Ascending aorta (tissue), 2 donors: ENCODE measurements around the gene MUC12. TPM values are rescaled to one million over a fixed set of nuclear protein-coding genes. Genes with fewer than 3 reads are reported as not detected.
"Not testable (repeated sequence)": the region's sequence is repeated elsewhere in the genome, so short reads cannot be mapped to it uniquely, and the experiment has no call there.

ENCODE experiments used
- DNase-seq, 2 donors: peaks; one replicate each; pipeline ENCODE4 v3.0.0-alpha.2; 2019; ENCODE audit warnings: low spot score in 2 of 2
- H3K27ac ChIP-seq, 2 donors: fragments of 200-600 bp; sonication (generic); one replicate each; pipeline ENCODE4 v1.5.1; 2016 to 2017; ENCODE audit warnings: mild to moderate bottlenecking in 1 of 2
- H3K27me3 ChIP-seq: fragments of 200-600 bp; sonication (generic); one replicate; pipeline ENCODE4 v1.5.1; 2017
- H3K36me3 ChIP-seq, 2 donors: fragments of 200-600 bp; sonication (generic); one replicate each; pipeline ENCODE4 v1.5.1; 2016
- H3K4me1 ChIP-seq, 2 donors: fragments of 200-600 bp; sonication (generic); one replicate each; pipeline ENCODE4 v1.5.1; 2016 to 2017; ENCODE audit warnings: mild to moderate bottlenecking in 1 of 2
- H3K4me3 ChIP-seq, 2 donors: fragments of 200-600 bp; sonication (generic); one replicate each; pipeline ENCODE4 v1.5.1; 2016 to 2017; ENCODE audit warnings: mild to moderate bottlenecking in 1 of 2
- H3K9me3 ChIP-seq, 2 donors: fragments of 200-600 bp; sonication (generic); one replicate each; pipeline ENCODE4 v1.5.1; 2016
- intact Hi-C: fragments of 100-400 bp; cut with DNase I; formaldehyde crosslinking; loops from one replicate; pipeline ENCODE4 v1.15.1; 2023
- total RNA-seq: library from RNA; depleted of rRNA; stranded (reverse); fragments of >200 nt; gene quantifications from one replicate; pipeline ENCODE4 v1.1.0, GENCODE V29; 2016
- TF ChIP-seq, protein P1 (sequence below), 3 experiments: fragments of 200-600 bp in 2 of 3; fragments of 450-650 bp in 1 of 3; sonication (generic) in 2 of 3; IDR thresholded peaks; one replicate each; pipeline ENCODE4 v1.5.1; 2016 to 2019; ENCODE audit warnings: antibody characterized with exemption in 3 of 3, mild to moderate bottlenecking in 1 of 3, moderate library complexity in 1 of 3

MUC12 gene
- total RNA-seq, 1 donor from 2014 or later = 0.85 TPM

GRCh38 chr7:100972002-100972347 lies 2.6 kb downstream of the MUC12 start:
- intact Hi-C loops = no loop called here

DNA sequence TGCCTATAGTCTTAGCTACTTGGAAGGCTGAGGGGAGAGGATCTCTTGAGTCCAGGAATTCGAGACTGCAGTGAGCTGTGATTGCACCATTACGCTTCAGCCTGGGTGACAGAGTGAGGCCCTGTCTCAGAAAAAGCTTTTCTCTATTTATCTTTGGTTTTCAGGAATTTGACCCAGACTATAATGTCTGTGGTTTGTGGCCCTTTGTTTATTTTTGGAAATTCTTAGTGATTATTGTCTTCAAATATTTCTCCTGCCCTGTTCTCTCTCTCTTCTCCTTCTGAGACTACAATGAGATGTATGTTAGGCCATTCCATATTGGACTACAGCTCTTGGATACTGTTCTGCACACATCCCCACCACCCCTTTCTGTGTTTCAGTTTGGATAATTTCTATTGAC lies 4.7 kb downstream of the MUC12 start:
- TF ChIP-seq, protein P1, sequence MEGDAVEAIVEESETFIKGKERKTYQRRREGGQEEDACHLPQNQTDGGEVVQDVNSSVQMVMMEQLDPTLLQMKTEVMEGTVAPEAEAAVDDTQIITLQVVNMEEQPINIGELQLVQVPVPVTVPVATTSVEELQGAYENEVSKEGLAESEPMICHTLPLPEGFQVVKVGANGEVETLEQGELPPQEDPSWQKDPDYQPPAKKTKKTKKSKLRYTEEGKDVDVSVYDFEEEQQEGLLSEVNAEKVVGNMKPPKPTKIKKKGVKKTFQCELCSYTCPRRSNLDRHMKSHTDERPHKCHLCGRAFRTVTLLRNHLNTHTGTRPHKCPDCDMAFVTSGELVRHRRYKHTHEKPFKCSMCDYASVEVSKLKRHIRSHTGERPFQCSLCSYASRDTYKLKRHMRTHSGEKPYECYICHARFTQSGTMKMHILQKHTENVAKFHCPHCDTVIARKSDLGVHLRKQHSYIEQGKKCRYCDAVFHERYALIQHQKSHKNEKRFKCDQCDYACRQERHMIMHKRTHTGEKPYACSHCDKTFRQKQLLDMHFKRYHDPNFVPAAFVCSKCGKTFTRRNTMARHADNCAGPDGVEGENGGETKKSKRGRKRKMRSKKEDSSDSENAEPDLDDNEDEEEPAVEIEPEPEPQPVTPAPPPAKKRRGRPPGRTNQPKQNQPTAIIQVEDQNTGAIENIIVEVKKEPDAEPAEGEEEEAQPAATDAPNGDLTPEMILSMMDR (IDR thresholded peaks at IDR 0.05) = no peak

More at GRCh38 chr7:100972002-100972347, 2.6 kb downstream of the MUC12 start:
- Histone ChIP-seq H3K4me3 (no peak overlapping the region), H3K27ac (no peak overlapping the region), H3K36me3 (no peaks in the 10 kb centered on the region), H3K4me1 (no peaks in the 10 kb centered on the region), H3K9me3 (peaks cover 6% of the 10 kb centered on the region in 2 donors), H3K27me3 (peaks cover 5% of the 10 kb centered on the region)
- TF ChIP-seq, protein P1 (IDR thresholded peaks at IDR 0.05) = no peak
- no peak for DNase-seq

GRCh38 chr7:100975371-100975821 lies 6.0 kb downstream of the MUC12 start:
- no peak overlapping the region for H3K27ac ChIP-seq
- intact Hi-C loops = no loop called here
- H3K36me3 ChIP-seq = no peaks in the 10 kb centered on the region
- H3K9me3 ChIP-seq = peaks cover 6% of the 10 kb centered on the region in 2 donors
- no peak overlapping the region for H3K4me3 ChIP-seq
- DNase-seq = no peak
- H3K27me3 ChIP-seq = no peaks in the 10 kb centered on the region
- TF ChIP-seq, protein P1 (IDR thresholded peaks at IDR 0.05) = no peak
- no peaks in the 10 kb centered on the region for H3K4me1 ChIP-seq

More for the DNA sequence above, 4.7 kb downstream of the MUC12 start:
- Histone ChIP-seq H3K36me3 (no peaks in the 10 kb centered on the region), H3K9me3 (peaks cover 6% of the 10 kb centered on the region in 2 donors), H3K4me1 (no peaks in the 10 kb centered on the region), H3K4me3 (no peak overlapping the region), H3K27ac (no peak overlapping the region), H3K27me3 (no peaks in the 10 kb centered on the region)
- DNase-seq = no peak
- intact Hi-C loops = no loop called here

DNA sequence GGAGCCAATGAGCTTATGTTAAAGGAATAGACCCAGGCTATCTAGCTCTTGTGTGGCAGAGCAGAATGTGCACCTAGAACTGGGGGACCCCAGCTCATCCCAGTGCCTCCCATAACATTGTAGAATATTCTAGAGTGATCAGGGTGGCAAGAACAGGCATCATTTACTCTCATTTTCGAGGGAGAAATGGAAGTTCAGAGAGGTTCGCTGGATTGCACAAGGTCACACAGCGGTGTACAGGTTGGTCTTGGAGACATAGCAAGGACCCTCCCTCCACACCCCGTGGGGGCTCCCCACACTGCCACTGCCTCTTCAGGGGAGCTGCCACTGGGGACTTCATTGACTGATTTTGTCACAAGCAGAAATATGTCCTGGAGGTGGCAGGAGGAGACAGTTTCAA lies 8.9 kb downstream of the MUC12 start:
- Histone ChIP-seq H3K9me3 (peaks cover 6% of the 10 kb centered on the region in 2 donors), H3K36me3 (no peaks in the 10 kb centered on the region), H3K27ac (no peak overlapping the region), H3K4me1 (no peaks in the 10 kb centered on the region), H3K27me3 (no peaks in the 10 kb centered on the region), H3K4me3 (no peak overlapping the region)
- TF ChIP-seq, protein P1 (IDR thresholded peaks at IDR 0.05) = no peak
- DNase-seq = no peak
- intact Hi-C loops = no loop called here

GRCh38 chr7:100983451-100984187 lies 14.3 kb downstream of the MUC12 start:
- intact Hi-C loops = no loop called here
- Histone ChIP-seq H3K27me3 (no peaks in the 10 kb centered on the region), H3K36me3 (no peaks in the 10 kb centered on the region), H3K4me1 (no peaks in the 10 kb centered on the region), H3K4me3 (no peak overlapping the region), H3K27ac (no peak overlapping the region), H3K9me3 (no peaks in the 10 kb centered on the region)
- TF ChIP-seq, protein P1 (IDR thresholded peaks at IDR 0.05) = no peak
- DNase-seq = no peak

- intact Hi-C loops, H3K9me3 ChIP-seq, H3K4me1 ChIP-seq, H3K27me3 ChIP-seq, H3K27ac ChIP-seq, H3K4me3 ChIP-seq, DNase-seq, H3K36me3 ChIP-seq: not testable (repeated sequence)
Measured at GRCh38 chr7:100984241-100984918, 15.0 kb downstream of the MUC12 start.

DNA sequence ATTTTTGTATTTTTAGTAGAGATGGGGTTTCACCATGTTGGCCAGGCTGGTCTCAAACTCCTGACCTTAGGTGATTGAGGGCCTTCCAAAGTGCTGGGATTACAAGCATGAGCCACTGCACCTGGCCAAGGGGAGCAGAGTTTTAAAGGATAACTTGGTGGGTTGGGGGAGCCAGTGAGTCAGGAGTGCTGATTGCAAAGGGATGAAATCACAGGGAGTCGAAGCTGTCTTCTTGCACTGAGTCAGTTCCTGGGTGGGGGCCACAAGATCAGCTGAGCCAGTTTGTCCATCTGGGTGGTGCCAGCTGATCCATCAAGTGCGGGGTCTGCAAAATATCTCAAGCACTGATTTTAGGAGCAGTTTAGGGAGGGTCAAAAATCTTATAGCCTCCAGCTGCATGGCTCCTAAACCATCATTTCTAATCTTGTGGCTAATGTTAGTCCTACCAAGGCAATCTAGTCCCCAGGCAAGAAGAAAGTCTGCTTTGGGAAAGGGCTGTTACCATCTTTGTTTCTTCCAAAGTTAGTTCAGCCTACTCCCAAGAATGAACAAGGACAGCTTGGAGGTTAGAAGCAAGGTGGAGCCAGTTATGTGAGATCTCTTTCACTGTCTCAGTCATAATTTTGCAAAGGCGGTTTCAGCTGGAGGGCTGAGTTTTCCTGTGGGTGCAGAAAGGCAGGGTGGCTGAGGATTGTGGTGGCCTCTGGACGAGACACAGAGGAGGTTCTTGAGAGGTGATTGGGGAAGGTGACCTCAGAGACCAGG lies 15.8 kb downstream of the MUC12 start:
- H3K4me1 ChIP-seq, H3K36me3 ChIP-seq, H3K4me3 ChIP-seq, intact Hi-C loops, H3K9me3 ChIP-seq, DNase-seq, H3K27me3 ChIP-seq, H3K27ac ChIP-seq: not testable (repeated sequence)
